ENCODE data around the gene GUF1.

Gene GUF1

DNA sequence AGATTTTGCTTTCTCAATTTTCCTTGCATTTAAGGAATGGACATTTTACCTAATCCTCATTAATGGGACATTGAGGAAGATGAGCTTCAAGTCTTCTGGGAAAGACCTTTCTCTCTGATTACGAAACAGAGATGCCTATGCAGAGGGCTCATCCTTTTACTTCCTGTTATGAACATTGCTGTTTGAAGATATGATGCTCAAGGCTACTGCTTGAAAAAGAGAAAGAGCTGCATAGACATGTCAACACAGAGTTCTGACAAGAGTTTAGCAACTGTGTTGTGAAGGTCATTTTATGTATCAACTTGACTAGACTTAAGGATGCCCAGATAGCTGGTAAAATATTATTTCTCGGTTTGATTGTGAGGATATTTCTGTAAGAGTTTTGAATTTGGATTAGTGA, 62.0 kb downstream of the GUF1 start:
- Histone ChIP-seq H3K27me3 (ENCODE audit: control insufficient read depth, insufficient read depth, low read length) (no peaks in the 10 kb centered on the region), H3K4me2 (ENCODE audit: low read length) (no peak overlapping the region), H3K79me2 (no peaks in the 10 kb centered on the region), H3K9me3 (ENCODE audit: control insufficient read depth, low read length) (no peaks in the 10 kb centered on the region), H3K27ac (no peak overlapping the region), H3K9ac (no peak overlapping the region), H2AFZ (no peak overlapping the region), H3K4me1 (no peaks in the 10 kb centered on the region), H3K4me3 (ENCODE audit: low read depth, low read length) (no peak overlapping the region), H3K36me3 (ENCODE audit: control insufficient read depth, insufficient read depth, low read length) (no peaks in the 10 kb centered on the region)
- TF ChIP-seq, protein P1, sequence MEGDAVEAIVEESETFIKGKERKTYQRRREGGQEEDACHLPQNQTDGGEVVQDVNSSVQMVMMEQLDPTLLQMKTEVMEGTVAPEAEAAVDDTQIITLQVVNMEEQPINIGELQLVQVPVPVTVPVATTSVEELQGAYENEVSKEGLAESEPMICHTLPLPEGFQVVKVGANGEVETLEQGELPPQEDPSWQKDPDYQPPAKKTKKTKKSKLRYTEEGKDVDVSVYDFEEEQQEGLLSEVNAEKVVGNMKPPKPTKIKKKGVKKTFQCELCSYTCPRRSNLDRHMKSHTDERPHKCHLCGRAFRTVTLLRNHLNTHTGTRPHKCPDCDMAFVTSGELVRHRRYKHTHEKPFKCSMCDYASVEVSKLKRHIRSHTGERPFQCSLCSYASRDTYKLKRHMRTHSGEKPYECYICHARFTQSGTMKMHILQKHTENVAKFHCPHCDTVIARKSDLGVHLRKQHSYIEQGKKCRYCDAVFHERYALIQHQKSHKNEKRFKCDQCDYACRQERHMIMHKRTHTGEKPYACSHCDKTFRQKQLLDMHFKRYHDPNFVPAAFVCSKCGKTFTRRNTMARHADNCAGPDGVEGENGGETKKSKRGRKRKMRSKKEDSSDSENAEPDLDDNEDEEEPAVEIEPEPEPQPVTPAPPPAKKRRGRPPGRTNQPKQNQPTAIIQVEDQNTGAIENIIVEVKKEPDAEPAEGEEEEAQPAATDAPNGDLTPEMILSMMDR (IDR thresholded peaks at IDR 0.05) = no peak

Data from parathyroid adenoma (tissue), 2 donors.